ENCODE data around the gene CCNQ. TPM values are rescaled to one million over a fixed set of nuclear protein-coding genes. Genes with fewer than 3 reads are reported as not detected.

The CCNQ gene
- total and polyA plus RNA-seq, 2 donors (not counting 3 experiments of a cell fraction or from before 2014, with no cell fraction given) = 21.3 to 37.0 TPM

- H3K4me3 ChIP-seq (replicated peaks in 1 of 3; ENCODE audit: insufficient read depth in 1 of 3, low read depth in 1 of 3, low read length in 3 of 3) = no peak overlapping the region
- peaks cover 0 to 1% of the 10 kb centered on the region in 2 experiments for H3K27me3 ChIP-seq (ENCODE audit: control insufficient read depth in 2 of 2, insufficient read depth in 2 of 2, low read length in 2 of 2)
- H3K9me3 ChIP-seq (replicated peaks; ENCODE audit: control insufficient read depth, insufficient read depth, low read length) = no peaks in the 10 kb centered on the region
- H3K9me1 ChIP-seq (replicated peaks; ENCODE audit: control insufficient read depth, extremely low read depth, insufficient read depth, low read length) = no peaks in the 10 kb centered on the region
- no peaks in the 10 kb centered on the region for H3K4me1 ChIP-seq (ENCODE audit: control insufficient read depth, extremely low read depth, insufficient read depth, low read length)
- CTCF ChIA-PET = no interaction called here
- H2AFZ ChIP-seq (ENCODE audit: low read depth, low read length) = no peak overlapping the region
- no peak overlapping the region for H3K27ac ChIP-seq (ENCODE audit: insufficient read depth, low read depth, low read length)
- TF ChIP-seq CTCF (IDR thresholded peaks at IDR 0.05; ENCODE audit: extremely low read depth in 1 of 2, insufficient read depth in 1 of 2, low read depth in 1 of 2, low read length in 2 of 2) (no peak), GATA2 (IDR thresholded peaks at IDR 0.05; ENCODE audit: insufficient read depth, insufficient read length, low read depth, low read length) (no peak)
- no peak overlapping the region for H3K4me2 ChIP-seq (ENCODE audit: insufficient read depth, low read length)
- POLR2A ChIA-PET = no interaction called here
- dilution Hi-C loops (cut with MboI; ENCODE audit: extremely low pct_ligation_motif_present, low sequenced_read_pairs) = no loop called here
- no peak overlapping the region for H3K9ac ChIP-seq (replicated peaks; ENCODE audit: extremely low read depth, insufficient read depth, low read length)
- FAIRE-seq (no peak), DNase-seq (ENCODE audit: low read depth, low spot score) (no peak)
- no peaks in the 10 kb centered on the region for H3K36me3 ChIP-seq (ENCODE audit: control insufficient read depth in 2 of 2, extremely low read depth in 1 of 2, insufficient read depth in 2 of 2, low read length in 2 of 2)
- no peaks in the 10 kb centered on the region for H4K20me1 ChIP-seq (replicated peaks; ENCODE audit: control insufficient read depth, extremely low read depth, insufficient read depth, low read length)
- BruUV-seq (replicated peaks) = no TSS peak
- no peaks in the 10 kb centered on the region for H3K79me2 ChIP-seq (ENCODE audit: control insufficient read depth, insufficient read depth, low read length)
- intact Hi-C loops (cut with micrococcal nuclease) = no loop called here
Measured at GRCh38 chrX:153633048-153633447, 34.1 kb upstream of the CCNQ start.

- no TSS peak for BruUV-seq (replicated peaks)
- Histone ChIP-seq H4K20me1 (replicated peaks; ENCODE audit: control insufficient read depth, extremely low read depth, insufficient read depth, low read length) (no peaks in the 10 kb centered on the region), H3K4me3 (replicated peaks in 1 of 3; ENCODE audit: insufficient read depth in 1 of 3, low read depth in 1 of 3, low read length in 3 of 3) (no peak overlapping the region), H3K9me1 (replicated peaks; ENCODE audit: control insufficient read depth, extremely low read depth, insufficient read depth, low read length) (no peaks in the 10 kb centered on the region), H3K27ac (ENCODE audit: insufficient read depth, low read depth, low read length) (no peak overlapping the region), H3K4me2 (ENCODE audit: insufficient read depth, low read length) (no peak overlapping the region), H3K9me3 (replicated peaks; ENCODE audit: control insufficient read depth, insufficient read depth, low read length) (no peaks in the 10 kb centered on the region), H3K79me2 (ENCODE audit: control insufficient read depth, insufficient read depth, low read length) (no peaks in the 10 kb centered on the region), H3K27me3 (ENCODE audit: control insufficient read depth in 2 of 2, insufficient read depth in 2 of 2, low read length in 2 of 2) (peaks cover 0 to 1% of the 10 kb centered on the region in 2 experiments), H3K4me1 (ENCODE audit: control insufficient read depth, extremely low read depth, insufficient read depth, low read length) (no peaks in the 10 kb centered on the region), H3K9ac (replicated peaks; ENCODE audit: extremely low read depth, insufficient read depth, low read length) (no peak overlapping the region), H2AFZ (ENCODE audit: low read depth, low read length) (no peak overlapping the region), H3K36me3 (ENCODE audit: control insufficient read depth in 2 of 2, extremely low read depth in 1 of 2, insufficient read depth in 2 of 2, low read length in 2 of 2) (no peaks in the 10 kb centered on the region)
- DNase-seq (ENCODE audit: low read depth, low spot score) (no peak), FAIRE-seq (no peak)
- CTCF ChIA-PET = interaction anchor here (0.8 to 1.5 kb wide), 2 partner anchors 19 to 23 kb away, joined by 3 to 6 read pairs; no protein-coding TSS in a partner anchor
- POLR2A ChIA-PET = no interaction called here
- dilution Hi-C loops (cut with MboI; ENCODE audit: extremely low pct_ligation_motif_present, low sequenced_read_pairs) = no loop called here
- TF ChIP-seq CTCF (IDR thresholded peaks at IDR 0.05; ENCODE audit: extremely low read depth in 1 of 2, insufficient read depth in 1 of 2, low read depth in 1 of 2, low read length in 2 of 2) = no peak
- no peak for TF ChIP-seq GATA2 (IDR thresholded peaks at IDR 0.05; ENCODE audit: insufficient read depth, insufficient read length, low read depth, low read length)
- no peak for TF ChIP-seq MAX (IDR thresholded peaks at IDR 0.05; ENCODE audit: insufficient read depth, insufficient read length)
- TF ChIP-seq JUN (IDR thresholded peaks at IDR 0.05; ENCODE audit: borderline replicate concordance, insufficient read depth, insufficient read length, low read depth) = no peak
- no peak for TF ChIP-seq POLR2AphosphoS5 (IDR thresholded peaks at IDR 0.05; ENCODE audit: insufficient read depth, low read depth, low read length)
- TF ChIP-seq EZH2 (IDR thresholded peaks at IDR 0.05; ENCODE audit: borderline replicate concordance, low read depth, low read length, severe bottlenecking) = no peak
- no peak for TF ChIP-seq FOS (IDR thresholded peaks at IDR 0.05; ENCODE audit: borderline replicate concordance, insufficient read depth, low read length)
- no peak for TF ChIP-seq POLR2A (IDR thresholded peaks at IDR 0.05; ENCODE audit: low read depth, low read length)
- intact Hi-C loops (cut with micrococcal nuclease) = no loop called here
Measured at GRCh38 chrX:153632595-153632946, 33.6 kb upstream of the CCNQ start.
